Stimulated activated effector memory CD8-positive, alpha-beta T cell treated with anti-CD3 and anti-CD28 coated beads, Interleukin-12 subunit alpha, Interleukin-12 subunit beta, amount 100 ng/mL, for 72 hours (primary cell): ENCODE results near the gene CELSR1.

Experiments
- ATAC-seq: fragments of 150-1000 bp; cut with Tn5 transposase; 2 replicates; pipeline ENCODE4 v1.10.0; 2021
- DNase-seq, 2 donors: peaks; one replicate each; pipeline ENCODE4 v3.0.0; 2021 to 2022; ENCODE audit warnings: low spot score in 2 of 2
- H3K27ac Mint-ChIP-seq: one replicate; pipeline ENCODE4 v1.8.0; 2022; ENCODE audit warnings: mild to moderate bottlenecking, mixed read lengths
- H3K36me3 Mint-ChIP-seq: one replicate; pipeline ENCODE4 v1.8.0; 2022; ENCODE audit warnings: mild to moderate bottlenecking, mixed read lengths
- H3K4me1 Mint-ChIP-seq: one replicate; pipeline ENCODE4 v1.8.0; 2022; ENCODE audit warnings: mixed read lengths
- H3K4me3 Mint-ChIP-seq: one replicate; pipeline ENCODE4 v1.8.0; 2022; ENCODE audit warnings: mild to moderate bottlenecking, mixed read lengths
- H3K9me3 Mint-ChIP-seq: one replicate; pipeline ENCODE4 v1.8.0; 2022; ENCODE audit warnings: mixed read lengths

Gene CELSR1

DNA sequence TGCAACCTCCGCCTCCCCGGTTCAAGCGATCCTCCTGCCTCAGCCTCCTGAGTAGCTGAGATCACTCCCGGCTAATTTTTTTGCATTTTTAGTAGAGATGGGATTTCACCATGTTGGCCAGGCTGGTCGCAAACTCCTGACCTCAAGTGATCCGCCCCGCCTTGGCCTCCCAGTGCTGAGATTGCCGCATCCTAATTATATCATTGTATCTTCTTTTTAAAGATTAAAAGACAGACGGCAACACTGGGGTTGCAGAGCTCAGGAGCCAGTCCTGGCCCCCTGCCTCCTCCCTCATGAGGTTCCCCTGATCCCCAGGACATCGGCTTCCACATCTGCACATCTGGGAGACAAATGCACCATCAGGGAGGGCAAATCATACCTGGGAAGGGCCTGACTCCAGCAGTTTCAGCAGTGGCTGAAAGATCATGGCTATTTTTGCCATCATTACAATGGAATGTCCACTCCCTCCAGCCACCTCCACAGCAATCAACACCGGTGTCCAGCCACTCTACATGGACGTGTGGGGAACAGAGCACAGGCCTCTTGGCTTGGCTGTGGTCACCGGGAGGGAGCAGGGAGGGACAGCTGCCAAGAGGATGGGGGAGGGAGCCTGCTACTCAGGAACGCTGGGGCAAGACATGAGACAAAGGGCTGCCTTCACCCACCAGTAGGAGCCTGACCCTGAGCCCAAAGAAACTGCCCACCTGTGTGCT lies 9.2 kb upstream of the CELSR1 start:
- DNase-seq: no peak
- ATAC-seq: no peak
- Mint-ChIP-seq H3K4me1 (no peaks in the 10 kb centered on the region), H3K4me3 (no peak overlapping the region), H3K36me3 (no peaks in the 10 kb centered on the region), H3K9me3 (no peaks in the 10 kb centered on the region), H3K27ac (no peak overlapping the region)

GRCh38 chr22:46545086-46545792 lies 7.8 kb upstream of the CELSR1 start:
- no peak overlapping the region for H3K4me3 Mint-ChIP-seq
- no peaks in the 10 kb centered on the region for H3K4me1 Mint-ChIP-seq
- H3K36me3 Mint-ChIP-seq: no peaks in the 10 kb centered on the region
- DNase-seq (no peak), ATAC-seq (peak; percentile 50)
- no peak overlapping the region for H3K27ac Mint-ChIP-seq
- H3K9me3 Mint-ChIP-seq: no peaks in the 10 kb centered on the region

DNA sequence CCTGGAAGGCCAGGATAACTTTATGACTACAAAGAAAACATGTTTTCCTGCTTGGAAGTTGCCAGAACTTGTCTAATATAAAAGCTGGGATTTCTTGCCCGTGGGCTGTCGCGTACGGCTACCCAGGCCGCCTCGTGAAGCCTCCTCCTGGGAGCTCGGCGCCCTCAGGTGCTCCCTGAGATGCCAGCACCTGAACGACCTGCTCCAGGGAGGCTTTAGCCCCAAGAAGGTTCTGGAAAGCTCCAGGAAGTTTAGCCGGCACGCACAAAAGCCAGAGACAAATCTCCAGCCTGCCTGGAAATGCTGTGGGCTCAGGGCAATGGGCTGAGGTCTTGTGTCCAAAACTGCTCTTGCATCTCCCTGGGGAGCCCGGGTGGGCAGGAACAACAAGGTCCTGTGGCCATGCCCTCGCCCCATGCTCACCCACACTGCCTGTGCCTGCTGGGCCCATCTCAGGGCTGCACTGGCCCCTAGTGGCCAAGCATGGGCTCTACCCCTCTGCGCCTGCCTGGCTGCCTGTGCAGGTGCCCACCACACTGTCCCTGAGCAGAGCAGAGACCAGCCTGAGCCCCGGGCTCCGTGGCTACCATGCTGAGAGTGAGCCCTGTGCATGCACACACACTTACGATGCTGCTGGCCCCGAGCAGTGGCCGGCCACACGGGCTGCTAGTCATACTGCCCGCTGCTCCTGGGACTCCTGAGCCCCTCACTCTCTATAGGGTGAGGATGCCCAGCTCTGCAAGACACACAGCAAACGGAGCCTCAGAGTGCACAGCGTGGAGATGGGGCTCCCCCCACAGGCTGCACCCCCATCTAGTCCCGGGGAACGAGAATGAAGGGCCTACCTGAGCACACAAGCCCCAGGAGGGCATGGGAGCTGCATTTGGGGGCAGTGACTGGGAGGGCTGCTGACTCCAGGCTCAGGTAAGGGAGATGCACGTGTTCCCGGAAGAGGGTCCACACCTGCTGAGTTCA lies 4.9 kb upstream of the CELSR1 start:
- Mint-ChIP-seq H3K27ac (no peak overlapping the region), H3K4me3 (no peak overlapping the region), H3K9me3 (no peaks in the 10 kb centered on the region), H3K4me1 (peaks cover 11% of the 10 kb centered on the region), H3K36me3 (no peaks in the 10 kb centered on the region)
- DNase-seq (peak; percentile 72 to 85), ATAC-seq (peak; percentile 96)

DNA sequence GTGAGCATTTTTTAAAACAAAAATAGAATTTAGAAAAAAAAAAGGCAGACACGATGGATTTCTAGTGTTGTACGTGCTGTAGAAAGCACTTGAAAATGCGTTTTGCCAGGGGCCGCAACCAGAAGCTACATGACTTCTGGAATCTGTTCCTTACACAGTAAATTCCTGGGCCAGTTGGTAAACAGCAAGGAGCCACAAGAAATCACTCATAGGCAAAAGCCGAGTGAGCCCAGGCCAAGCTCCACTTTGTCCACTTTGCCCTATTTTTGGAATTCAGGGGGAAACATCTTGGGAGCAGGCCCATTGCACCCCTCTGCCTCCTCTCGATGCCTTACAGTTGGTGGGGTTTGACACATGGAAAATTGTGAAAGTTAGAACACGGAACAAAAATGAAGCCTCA lies 4.1 kb upstream of the CELSR1 start:
- DNase-seq (no peak), ATAC-seq (no peak)
- Mint-ChIP-seq H3K27ac (no peak overlapping the region), H3K4me1 (peaks cover 11% of the 10 kb centered on the region), H3K36me3 (no peaks in the 10 kb centered on the region), H3K9me3 (no peaks in the 10 kb centered on the region), H3K4me3 (no peak overlapping the region)

- Mint-ChIP-seq H3K27ac (no peak overlapping the region), H3K9me3 (no peaks in the 10 kb centered on the region), H3K4me1 (peaks cover 11% of the 10 kb centered on the region), H3K4me3 (no peak overlapping the region), H3K36me3 (no peaks in the 10 kb centered on the region)
- DNase-seq: no peak
- no peak for ATAC-seq
These were observed 3.5 kb upstream of the CELSR1 start for GRCh38 chr22:46540874-46541273.

- DNase-seq (no peak), ATAC-seq (no peak)
- Mint-ChIP-seq H3K36me3 (no peaks in the 10 kb centered on the region), H3K4me3 (peak overlapping the region; percentile 60), H3K9me3 (no peaks in the 10 kb centered on the region), H3K27ac (no peak overlapping the region), H3K4me1 (peaks cover 11% of the 10 kb centered on the region)
These were observed 1.7 kb upstream of the CELSR1 start for GRCh38 chr22:46539169-46539568.

DNA sequence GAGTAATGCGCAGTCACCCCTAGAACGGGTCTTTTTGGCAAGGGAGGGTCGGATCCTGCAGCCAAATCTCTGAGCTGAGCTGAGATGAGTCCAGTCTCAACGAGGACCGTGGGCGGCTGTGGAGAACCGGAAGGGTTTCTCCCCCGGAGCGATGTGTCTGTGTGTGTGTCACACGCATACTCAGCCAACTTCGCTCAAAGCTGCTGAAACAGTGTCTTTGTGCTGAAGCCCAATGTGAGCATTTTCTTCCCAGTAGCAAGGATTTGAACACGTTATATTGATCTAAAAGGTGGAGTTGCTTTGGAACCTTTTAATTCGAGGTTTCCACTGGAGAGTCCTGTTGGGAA lies 1.4 kb upstream of the CELSR1 start:
- H3K27ac Mint-ChIP-seq: no peak overlapping the region
- no peaks in the 10 kb centered on the region for H3K9me3 Mint-ChIP-seq
- DNase-seq (no peak), ATAC-seq (peak; percentile 66)
- H3K36me3 Mint-ChIP-seq: no peaks in the 10 kb centered on the region
- H3K4me1 Mint-ChIP-seq: peaks cover 11% of the 10 kb centered on the region
- H3K4me3 Mint-ChIP-seq: peak overlapping the region; percentile 60

DNA sequence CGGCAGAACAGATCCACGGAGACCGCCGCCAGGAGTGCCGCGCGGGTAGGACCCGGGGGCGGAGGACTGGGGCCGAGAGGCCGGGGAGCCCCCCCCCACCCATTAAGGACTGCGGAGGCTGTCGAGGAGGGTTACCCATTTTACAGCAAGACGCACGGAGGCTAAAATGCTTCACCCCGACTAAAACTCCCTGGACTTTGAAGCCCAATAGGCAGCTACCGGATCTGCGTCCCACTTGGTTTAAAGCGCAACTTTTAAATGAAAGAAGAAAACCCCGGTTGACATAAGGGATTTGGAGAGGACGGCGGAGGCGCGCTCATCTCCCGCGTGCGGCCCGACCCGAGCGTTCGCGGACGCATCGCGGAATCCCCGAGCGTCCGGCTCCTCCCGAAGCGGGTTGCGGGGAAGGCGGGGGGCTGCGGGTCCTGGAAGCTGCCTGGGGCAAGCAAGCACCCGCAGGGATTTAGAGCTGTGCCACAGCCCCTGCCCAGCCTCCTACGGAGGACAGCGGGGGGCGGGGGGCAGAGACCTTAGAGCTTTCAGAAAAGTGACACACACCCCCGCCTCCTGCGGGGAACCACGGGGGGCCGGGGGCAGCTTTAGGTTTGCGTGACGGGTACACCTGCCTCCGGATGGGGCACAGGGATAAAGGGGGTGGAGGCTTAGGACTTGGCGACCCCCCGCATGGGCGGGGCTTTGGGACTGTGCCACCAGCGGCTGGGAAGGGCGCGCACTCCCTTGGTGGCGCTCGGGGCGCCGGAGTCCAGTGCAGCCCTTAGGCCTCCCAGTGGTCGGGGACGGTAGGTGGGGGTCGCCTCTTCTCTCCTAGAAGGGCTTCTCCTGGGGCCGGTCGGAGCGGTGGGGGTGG lies 760 bp upstream of the CELSR1 start:
- Mint-ChIP-seq H3K9me3 (no peaks in the 10 kb centered on the region), H3K4me1 (peaks cover 11% of the 10 kb centered on the region), H3K27ac (no peak overlapping the region), H3K4me3 (peak overlapping the region; percentile 60), H3K36me3 (no peaks in the 10 kb centered on the region)
- ATAC-seq (no peak), DNase-seq (no peak)

GRCh38 chr22:46536537-46537224 lies 739 bp downstream of the CELSR1 start:
- H3K4me1 Mint-ChIP-seq: peaks cover 11% of the 10 kb centered on the region
- no peak overlapping the region for H3K4me3 Mint-ChIP-seq
- no peak for ATAC-seq
- no peak overlapping the region for H3K27ac Mint-ChIP-seq
- no peaks in the 10 kb centered on the region for H3K36me3 Mint-ChIP-seq
- no peak for DNase-seq
- H3K9me3 Mint-ChIP-seq: no peaks in the 10 kb centered on the region

- no peak overlapping the region for H3K27ac Mint-ChIP-seq
- H3K36me3 Mint-ChIP-seq: no peaks in the 10 kb centered on the region
- no peak overlapping the region for H3K4me3 Mint-ChIP-seq
- ATAC-seq: no peak
- DNase-seq: no peak
- H3K4me1 Mint-ChIP-seq: peaks cover 11% of the 10 kb centered on the region
- no peaks in the 10 kb centered on the region for H3K9me3 Mint-ChIP-seq
These were observed 1.4 kb downstream of the CELSR1 start for GRCh38 chr22:46535876-46536536.

GRCh38 chr22:46534901-46535630 lies 2.4 kb downstream of the CELSR1 start:
- Mint-ChIP-seq H3K36me3 (no peaks in the 10 kb centered on the region), H3K4me1 (peaks cover 11% of the 10 kb centered on the region), H3K9me3 (no peaks in the 10 kb centered on the region), H3K4me3 (no peak overlapping the region), H3K27ac (no peak overlapping the region)
- ATAC-seq: no peak
- DNase-seq: no peak

DNA sequence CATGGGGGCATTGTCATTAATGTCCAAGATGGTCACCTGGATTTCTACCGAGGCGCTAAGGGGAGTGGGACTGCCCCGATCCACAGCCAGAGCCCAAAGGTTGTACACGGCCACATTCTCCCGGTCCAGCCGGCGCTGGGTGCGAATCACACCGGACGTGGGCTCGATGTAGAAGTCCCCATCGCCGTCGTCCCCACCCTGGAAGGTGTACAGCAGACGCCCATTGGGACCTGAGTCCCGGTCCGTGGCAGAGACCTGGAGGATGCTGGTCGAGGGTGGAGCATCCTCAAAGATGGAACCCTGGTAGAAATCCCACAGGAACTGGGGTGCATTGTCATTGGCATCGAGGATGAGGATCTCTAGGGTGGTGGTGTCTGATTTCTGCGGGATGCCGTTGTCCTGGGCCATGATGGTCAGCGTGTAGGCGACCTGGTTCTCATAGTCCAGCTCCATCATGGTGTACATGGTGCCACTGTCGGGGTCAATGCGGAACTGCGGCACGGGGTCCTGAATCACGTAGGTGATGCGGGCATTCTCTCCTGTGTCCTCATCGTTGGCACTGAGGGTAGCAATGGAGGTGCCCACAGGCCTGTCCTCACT lies 3.1 kb downstream of the CELSR1 start:
- H3K4me1 Mint-ChIP-seq: peaks cover 11% of the 10 kb centered on the region
- ATAC-seq (no peak), DNase-seq (no peak)
- H3K9me3 Mint-ChIP-seq: no peaks in the 10 kb centered on the region
- no peaks in the 10 kb centered on the region for H3K36me3 Mint-ChIP-seq
- H3K4me3 Mint-ChIP-seq: no peak overlapping the region
- H3K27ac Mint-ChIP-seq: no peak overlapping the region
